Measurements from ENCODE around the gene SGSM2.

Gene SGSM2

DNA sequence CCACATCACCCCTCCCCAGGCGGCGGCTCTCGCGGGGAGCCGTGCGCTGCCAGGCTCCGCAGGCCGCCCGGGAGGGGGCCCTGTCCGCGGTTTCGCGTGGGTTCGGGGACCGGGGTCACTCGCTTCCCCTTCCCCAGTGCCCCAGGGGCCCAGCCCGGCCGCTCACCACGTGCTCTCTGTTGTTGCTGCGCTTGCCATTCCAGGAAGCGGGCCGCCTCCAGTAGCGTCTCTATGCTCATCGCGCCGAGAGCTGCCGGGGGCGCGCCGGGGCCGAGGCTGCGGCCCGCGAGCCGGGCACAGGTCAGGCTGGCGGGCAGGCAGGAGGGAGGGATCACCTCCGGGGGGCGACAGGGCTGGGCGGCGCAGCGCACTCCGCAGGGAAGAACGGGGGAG, 63.2 kb downstream of the SGSM2 start:
- in situ Hi-C loops (cut with HindIII; ENCODE audit: low sequenced_read_pairs), result no loop called here
- peak; percentile 46 for DNase-seq (ENCODE audit: low read depth, low spot score)
- peak overlapping the region; percentile 98 for H3K4me3 ChIP-seq (ENCODE audit: low read depth, low read length)
- TF ChIP-seq, protein P1, sequence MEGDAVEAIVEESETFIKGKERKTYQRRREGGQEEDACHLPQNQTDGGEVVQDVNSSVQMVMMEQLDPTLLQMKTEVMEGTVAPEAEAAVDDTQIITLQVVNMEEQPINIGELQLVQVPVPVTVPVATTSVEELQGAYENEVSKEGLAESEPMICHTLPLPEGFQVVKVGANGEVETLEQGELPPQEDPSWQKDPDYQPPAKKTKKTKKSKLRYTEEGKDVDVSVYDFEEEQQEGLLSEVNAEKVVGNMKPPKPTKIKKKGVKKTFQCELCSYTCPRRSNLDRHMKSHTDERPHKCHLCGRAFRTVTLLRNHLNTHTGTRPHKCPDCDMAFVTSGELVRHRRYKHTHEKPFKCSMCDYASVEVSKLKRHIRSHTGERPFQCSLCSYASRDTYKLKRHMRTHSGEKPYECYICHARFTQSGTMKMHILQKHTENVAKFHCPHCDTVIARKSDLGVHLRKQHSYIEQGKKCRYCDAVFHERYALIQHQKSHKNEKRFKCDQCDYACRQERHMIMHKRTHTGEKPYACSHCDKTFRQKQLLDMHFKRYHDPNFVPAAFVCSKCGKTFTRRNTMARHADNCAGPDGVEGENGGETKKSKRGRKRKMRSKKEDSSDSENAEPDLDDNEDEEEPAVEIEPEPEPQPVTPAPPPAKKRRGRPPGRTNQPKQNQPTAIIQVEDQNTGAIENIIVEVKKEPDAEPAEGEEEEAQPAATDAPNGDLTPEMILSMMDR (IDR thresholded peaks at IDR 0.05; ENCODE audit: low read depth, low read length), result no peak

DNA sequence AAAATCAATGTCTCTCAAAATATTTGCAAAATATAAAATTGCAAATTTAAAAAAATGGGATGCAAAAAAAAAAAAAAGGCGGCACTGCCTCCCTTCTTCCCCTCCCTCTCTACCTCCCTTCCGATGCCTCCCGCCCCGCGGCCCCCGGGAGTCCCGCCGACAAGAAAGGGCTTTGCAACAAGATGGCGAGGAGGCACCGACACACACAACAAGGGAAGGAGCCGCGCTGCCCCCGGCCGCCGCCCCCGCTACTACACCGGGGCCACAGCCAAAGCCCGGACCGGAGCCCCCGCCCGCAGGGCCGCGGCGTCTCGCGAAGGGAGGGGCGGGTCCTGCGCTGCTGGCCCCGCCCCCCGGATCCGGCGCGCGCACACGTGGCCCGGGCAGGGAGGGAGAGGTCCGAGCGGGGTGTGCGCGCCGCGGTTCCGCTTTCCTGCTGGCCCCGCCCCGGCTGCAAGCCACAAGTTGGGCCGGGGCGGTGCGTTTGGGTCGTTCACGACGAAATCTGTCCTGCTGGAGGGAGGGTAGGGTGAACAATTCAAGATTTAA, 63.6 kb downstream of the SGSM2 start, which contains the start of gene MNT:
Gene MNT (minus strand): TSS at position 184 of the 549 bp plus-strand sequence. CDS start 348 bp downstream, outside the sequence.
- DNase-seq (ENCODE audit: low read depth, low spot score), result peak; percentile 96
- H3K4me3 ChIP-seq (ENCODE audit: low read depth, low read length), result peak within 1 kb of the TSS; percentile 98
- TF ChIP-seq, protein P1 (IDR thresholded peaks at IDR 0.05; ENCODE audit: low read depth, low read length), result no peak
- in situ Hi-C loops (cut with HindIII; ENCODE audit: low sequenced_read_pairs), result no loop called here

DNA sequence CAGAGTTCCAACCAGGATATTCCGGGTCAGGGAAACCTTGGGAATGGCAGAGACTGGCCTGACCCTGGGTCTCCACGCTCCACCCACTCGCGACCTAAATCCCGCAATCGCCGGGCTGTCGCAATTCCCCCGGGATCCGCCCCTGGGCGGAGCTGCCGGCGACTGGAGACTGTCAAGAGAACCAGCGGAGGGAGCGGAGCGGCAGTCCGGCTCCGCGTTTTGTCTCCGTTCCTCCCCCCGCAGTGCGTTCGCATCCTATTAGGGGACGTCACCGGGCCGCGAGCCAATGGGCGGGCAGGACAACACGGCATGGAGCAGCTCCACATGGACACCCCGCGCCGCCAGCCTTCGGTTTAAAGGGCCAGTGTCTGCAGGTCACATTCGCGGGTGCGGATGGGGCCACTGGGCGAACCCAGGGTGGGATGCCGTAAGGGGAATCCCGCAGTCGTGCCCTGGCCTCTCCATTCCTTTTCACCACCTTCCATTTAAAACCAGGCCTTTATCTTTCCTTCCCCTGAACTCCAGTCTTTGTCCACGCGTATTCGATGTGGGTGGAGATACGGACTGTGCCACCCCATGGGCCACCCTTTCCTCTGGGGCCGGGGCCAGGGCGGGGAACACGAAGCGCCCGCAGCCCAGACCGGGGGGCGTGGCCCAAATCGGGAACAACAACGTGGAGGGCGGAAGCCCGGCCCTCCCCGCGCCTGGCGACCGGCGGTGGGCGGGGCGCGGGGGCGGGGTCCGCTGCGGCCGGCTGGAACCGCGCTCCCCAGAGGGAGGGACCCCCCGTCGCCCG, 64.3 kb downstream of the SGSM2 start:
- DNase-seq (ENCODE audit: low read depth, low spot score), result peak; percentile 100
- in situ Hi-C loops (cut with HindIII; ENCODE audit: low sequenced_read_pairs), result no loop called here
- peak overlapping the region; percentile 56 for H3K4me3 ChIP-seq (ENCODE audit: low read depth, low read length)
- TF ChIP-seq, protein P1 (IDR thresholded peaks at IDR 0.05; ENCODE audit: low read depth, low read length), result no peak

DNA sequence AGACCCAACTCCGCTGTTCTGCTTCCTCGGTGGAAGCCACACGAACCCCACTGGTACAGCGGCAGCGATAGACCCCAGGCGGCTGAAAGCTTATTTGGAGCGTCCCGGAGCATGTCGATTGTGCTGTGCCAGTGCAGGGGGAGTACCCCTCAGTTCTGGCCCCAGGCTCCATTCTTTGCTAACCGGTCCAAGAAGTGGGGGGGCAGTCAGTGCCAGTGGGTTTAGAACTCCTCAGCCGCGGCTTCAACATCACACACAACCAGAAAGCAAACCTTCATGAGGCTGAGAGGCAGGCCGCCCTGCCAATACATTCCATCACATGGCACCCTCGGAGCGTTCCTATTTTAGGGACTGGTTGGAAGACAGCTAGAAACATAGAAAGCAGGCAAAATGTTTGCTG, 65.2 kb downstream of the SGSM2 start:
- TF ChIP-seq, protein P1 (IDR thresholded peaks at IDR 0.05; ENCODE audit: low read depth, low read length), result no peak
- in situ Hi-C loops (cut with HindIII; ENCODE audit: low sequenced_read_pairs), result no loop called here
- peak overlapping the region; percentile 47 for H3K4me3 ChIP-seq (ENCODE audit: low read depth, low read length)
- no peak for DNase-seq (ENCODE audit: low read depth, low spot score)

DNA sequence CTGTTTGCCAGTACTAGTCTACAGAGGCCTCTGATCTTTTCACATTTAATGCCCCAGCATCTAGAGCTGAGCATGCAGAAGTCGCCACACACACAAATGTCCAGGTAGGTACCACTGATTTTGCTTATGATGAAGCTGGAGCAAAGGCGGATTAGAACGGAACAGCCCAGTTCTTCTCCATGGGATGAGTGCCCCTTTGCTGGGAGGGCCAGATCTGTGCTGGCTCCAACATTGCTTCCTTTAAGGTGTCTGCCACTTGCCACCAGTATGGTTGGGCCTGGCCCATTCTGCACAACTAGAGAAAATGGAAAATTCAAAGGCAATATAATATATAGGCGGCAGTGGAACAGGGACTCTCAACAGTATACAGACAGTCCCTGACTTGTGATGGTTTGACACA, 65.7 kb downstream of the SGSM2 start:
- in situ Hi-C loops (cut with HindIII; ENCODE audit: low sequenced_read_pairs), result no loop called here

DNA sequence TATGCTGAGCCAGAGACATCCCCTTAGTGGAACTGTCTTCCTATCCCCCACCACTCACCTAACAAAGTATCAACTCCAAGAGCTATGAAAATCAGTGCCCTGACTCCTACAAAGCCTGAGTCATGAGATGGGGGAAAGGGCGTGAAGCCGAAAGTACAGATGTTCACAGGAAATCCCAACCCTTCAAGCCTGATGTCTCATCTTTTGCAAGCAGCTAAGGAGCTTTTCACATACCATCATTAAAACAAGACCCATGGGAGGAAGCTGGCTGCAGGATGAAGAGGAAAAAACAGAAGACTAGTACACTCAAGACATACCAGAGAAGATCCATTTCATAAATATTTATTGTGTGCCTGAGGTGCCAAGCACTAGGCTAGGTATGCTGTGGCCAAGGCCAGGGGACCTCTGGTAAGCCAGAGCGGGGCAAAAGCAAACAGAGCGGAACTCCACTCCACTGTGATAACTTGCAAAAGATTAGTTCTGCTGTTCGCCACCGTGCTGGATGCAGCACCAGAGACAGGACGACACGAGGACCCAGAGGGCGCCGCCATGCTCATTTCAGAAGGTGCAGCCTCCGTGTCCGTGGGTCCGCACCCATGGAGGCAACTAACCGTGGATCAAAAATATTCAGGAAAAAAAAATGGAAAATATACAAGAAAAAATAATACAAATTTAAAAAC, 68.1 kb downstream of the SGSM2 start:
- no peak overlapping the region for H3K4me3 ChIP-seq (ENCODE audit: low read depth, low read length)
- in situ Hi-C loops (cut with HindIII; ENCODE audit: low sequenced_read_pairs), result no loop called here
- DNase-seq (ENCODE audit: low read depth, low spot score), result peak; percentile 86
- TF ChIP-seq, protein P1 (IDR thresholded peaks at IDR 0.05; ENCODE audit: low read depth, low read length), result no peak

More for the DNA sequence above, 65.7 kb downstream of the SGSM2 start:
- no peak overlapping the region for H3K4me3 ChIP-seq (ENCODE audit: low read depth, low read length)
- DNase-seq (ENCODE audit: low read depth, low spot score), result no peak
- TF ChIP-seq, protein P1 (IDR thresholded peaks at IDR 0.05; ENCODE audit: low read depth, low read length), result no peak

Measured in astrocyte of the spinal cord (primary cell).